Measurements from ENCODE around the gene ABCC8.

GRCh38 chr11:17439316-17439782 lies 37.3 kb downstream of the ABCC8 start:
- TF ChIP-seq, protein P1, sequence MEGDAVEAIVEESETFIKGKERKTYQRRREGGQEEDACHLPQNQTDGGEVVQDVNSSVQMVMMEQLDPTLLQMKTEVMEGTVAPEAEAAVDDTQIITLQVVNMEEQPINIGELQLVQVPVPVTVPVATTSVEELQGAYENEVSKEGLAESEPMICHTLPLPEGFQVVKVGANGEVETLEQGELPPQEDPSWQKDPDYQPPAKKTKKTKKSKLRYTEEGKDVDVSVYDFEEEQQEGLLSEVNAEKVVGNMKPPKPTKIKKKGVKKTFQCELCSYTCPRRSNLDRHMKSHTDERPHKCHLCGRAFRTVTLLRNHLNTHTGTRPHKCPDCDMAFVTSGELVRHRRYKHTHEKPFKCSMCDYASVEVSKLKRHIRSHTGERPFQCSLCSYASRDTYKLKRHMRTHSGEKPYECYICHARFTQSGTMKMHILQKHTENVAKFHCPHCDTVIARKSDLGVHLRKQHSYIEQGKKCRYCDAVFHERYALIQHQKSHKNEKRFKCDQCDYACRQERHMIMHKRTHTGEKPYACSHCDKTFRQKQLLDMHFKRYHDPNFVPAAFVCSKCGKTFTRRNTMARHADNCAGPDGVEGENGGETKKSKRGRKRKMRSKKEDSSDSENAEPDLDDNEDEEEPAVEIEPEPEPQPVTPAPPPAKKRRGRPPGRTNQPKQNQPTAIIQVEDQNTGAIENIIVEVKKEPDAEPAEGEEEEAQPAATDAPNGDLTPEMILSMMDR (IDR thresholded peaks at IDR 0.05), result no peak
- TF ChIP-seq POLR2AphosphoS5 (IDR thresholded peaks at IDR 0.05) (no peak), POLR2A (IDR thresholded peaks at IDR 0.05) (no peak)
